ENCODE results near the gene R3HDM2.

R3HDM2 gene

DNA sequence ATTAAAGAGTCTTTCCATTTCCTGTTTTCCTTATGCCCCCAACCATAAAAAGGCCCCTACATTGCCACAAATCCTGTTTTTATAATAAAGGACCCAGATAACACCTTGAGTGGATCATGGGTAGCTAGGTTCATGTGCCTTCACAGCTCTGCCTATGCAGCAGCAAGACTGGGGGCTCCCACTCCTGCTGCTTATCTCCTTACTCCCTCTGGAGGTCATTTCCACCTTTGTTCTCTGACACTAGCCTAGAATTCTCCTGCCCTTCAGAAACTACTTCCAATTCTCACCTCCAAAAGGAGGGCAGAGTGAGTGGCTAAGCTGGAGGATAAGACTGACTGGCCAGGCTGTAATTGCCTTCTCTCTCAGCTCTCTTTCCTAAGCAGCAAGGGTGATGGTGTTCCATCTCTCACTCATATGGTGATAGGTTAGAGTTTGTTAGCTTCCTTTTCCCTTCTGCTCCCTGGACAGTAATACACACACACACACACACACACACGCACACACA lies 159.8 kb downstream of the R3HDM2 start:
- no peak overlapping the region for H3K4me3 ChIP-seq (ENCODE audit: low read depth, low read length)
- TF ChIP-seq, protein P1, sequence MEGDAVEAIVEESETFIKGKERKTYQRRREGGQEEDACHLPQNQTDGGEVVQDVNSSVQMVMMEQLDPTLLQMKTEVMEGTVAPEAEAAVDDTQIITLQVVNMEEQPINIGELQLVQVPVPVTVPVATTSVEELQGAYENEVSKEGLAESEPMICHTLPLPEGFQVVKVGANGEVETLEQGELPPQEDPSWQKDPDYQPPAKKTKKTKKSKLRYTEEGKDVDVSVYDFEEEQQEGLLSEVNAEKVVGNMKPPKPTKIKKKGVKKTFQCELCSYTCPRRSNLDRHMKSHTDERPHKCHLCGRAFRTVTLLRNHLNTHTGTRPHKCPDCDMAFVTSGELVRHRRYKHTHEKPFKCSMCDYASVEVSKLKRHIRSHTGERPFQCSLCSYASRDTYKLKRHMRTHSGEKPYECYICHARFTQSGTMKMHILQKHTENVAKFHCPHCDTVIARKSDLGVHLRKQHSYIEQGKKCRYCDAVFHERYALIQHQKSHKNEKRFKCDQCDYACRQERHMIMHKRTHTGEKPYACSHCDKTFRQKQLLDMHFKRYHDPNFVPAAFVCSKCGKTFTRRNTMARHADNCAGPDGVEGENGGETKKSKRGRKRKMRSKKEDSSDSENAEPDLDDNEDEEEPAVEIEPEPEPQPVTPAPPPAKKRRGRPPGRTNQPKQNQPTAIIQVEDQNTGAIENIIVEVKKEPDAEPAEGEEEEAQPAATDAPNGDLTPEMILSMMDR (IDR thresholded peaks at IDR 0.05; ENCODE audit: low read depth, low read length), result no peak

GRCh38 chr12:57268264-57268663 lies 162.6 kb downstream of the R3HDM2 start:
- TF ChIP-seq, protein P1 (IDR thresholded peaks at IDR 0.05; ENCODE audit: low read depth, low read length), result no peak
- no peak overlapping the region for H3K4me3 ChIP-seq (ENCODE audit: low read depth, low read length)

GRCh38 chr12:57266681-57267080 lies 164.2 kb downstream of the R3HDM2 start:
- TF ChIP-seq, protein P1 (IDR thresholded peaks at IDR 0.05; ENCODE audit: low read depth, low read length), result no peak

GRCh38 chr12:57263096-57263495 lies 167.7 kb downstream of the R3HDM2 start:
- no peak overlapping the region for H3K4me3 ChIP-seq (ENCODE audit: low read depth, low read length)
- TF ChIP-seq, protein P1 (IDR thresholded peaks at IDR 0.05; ENCODE audit: low read depth, low read length), result no peak

More at GRCh38 chr12:57266681-57267080, 164.2 kb downstream of the R3HDM2 start:
- H3K4me3 ChIP-seq (ENCODE audit: low read depth, low read length), result no peak overlapping the region

DNA sequence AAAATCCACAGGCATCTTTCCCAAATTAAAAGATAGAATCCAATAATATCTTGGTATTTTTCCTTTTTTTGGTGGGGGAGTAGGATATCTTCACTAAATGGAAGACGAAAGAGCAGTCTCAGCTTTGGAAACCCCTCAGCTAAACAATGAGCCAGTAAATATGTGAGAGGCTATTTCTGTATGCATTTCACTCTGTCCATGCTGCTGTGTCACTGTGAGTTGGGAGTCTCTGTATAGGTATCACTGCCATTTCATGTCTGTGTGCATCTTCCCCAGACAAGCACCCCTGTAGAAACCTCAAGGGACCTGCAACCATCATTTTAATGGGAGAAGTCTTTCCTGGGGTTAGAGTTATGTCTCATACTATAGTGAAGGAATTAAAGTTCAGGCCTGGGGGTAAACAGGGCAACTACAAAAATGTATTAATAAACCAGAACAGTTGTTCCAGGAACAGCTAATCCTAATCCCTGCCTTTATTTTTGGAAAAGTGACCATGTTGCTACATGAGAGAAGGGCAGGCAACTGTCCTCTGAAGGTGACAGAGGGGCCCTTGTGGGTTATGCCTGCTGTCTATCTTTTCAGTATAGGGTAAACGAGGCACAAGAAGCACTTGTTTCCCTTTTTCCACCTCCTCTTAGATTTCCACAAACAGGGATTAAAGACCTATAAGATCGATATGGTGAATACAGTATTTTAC lies 168.6 kb downstream of the R3HDM2 start:
- H3K4me3 ChIP-seq (ENCODE audit: low read depth, low read length), result no peak overlapping the region
- TF ChIP-seq, protein P1 (IDR thresholded peaks at IDR 0.05; ENCODE audit: low read depth, low read length), result no peak

DNA sequence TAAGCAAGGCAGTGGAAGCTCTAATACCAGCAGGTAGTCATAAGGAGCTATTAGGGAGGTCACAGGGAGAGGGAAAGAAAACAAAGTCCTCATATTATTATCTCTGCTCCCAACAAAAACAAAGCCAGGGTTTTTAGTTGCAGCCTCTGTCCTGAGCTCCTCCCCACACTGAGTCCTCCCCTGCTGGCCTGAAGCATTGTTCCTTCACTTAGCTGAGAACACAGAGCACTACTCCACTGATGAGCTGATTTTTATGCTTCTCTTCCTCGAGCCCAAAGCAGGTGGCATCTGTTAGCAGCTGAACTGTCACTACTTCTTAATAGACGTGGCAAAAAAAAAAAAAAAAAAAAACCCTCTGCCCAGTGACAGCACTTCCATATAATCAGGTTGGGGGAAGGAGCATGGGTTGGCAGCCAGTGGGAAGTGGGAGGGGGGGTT lies 169.4 kb downstream of the R3HDM2 start:
- TF ChIP-seq, protein P1 (IDR thresholded peaks at IDR 0.05; ENCODE audit: low read depth, low read length), result no peak

DNA sequence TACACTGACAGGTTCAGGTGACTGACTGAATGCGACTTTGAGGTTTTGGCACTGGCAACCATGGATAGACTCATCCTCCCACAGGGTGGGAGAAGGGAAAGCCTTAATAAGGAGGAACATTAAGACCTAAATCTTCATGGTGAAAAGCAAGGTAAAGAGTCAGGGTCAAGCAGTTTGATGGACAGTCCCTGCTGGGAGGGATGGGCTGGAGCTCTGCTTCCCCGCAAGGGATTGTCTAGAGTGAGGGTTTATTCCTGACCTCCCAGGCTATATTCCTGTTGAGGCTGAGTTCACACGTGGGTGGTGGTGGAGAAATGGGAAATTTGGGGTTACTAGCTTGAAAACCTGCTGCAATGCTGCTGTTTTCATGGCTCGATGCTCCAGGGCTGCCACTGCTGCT lies 170.5 kb downstream of the R3HDM2 start:
- TF ChIP-seq, protein P1 (IDR thresholded peaks at IDR 0.05; ENCODE audit: low read depth, low read length), result no peak

More for the DNA sequence above, 169.4 kb downstream of the R3HDM2 start:
- H3K4me3 ChIP-seq (ENCODE audit: low read depth, low read length), result no peak overlapping the region

More for the DNA sequence above, 170.5 kb downstream of the R3HDM2 start:
- no peak overlapping the region for H3K4me3 ChIP-seq (ENCODE audit: low read depth, low read length)

Measured in WI38 (cell line).